GM23338 (cell line): Measurements from ENCODE around the gene CKMT1B.

Experiments used
- CREB1 ChIP-seq: fragments of 250-450 bp; sonication (Bioruptor Pico); IDR thresholded peaks from 2 replicates; pipeline ENCODE4 v1.5.0; 2020; ENCODE audit warnings: low read depth, mild to moderate bottlenecking, moderate library complexity
- EZH2 ChIP-seq: fragments of 200-600 bp; sonication (generic); IDR thresholded peaks from one replicate; pipeline ENCODE4 v1.8.0; 2017; ENCODE audit warnings: antibody characterized with exemption, mild to moderate bottlenecking, low read depth; ENCODE audit not compliant: unreplicated experiment
- EZH2phosphoT487 ChIP-seq: fragments of 200-600 bp; sonication (generic); IDR thresholded peaks from one replicate; pipeline ENCODE4 v1.8.1; 2018; ENCODE audit warnings: antibody characterized with exemption; ENCODE audit not compliant: unreplicated experiment
- JUNB ChIP-seq: IDR thresholded peaks from one replicate; pipeline ENCODE4 v1.6.1; 2016; ENCODE audit warnings: antibody characterized with exemption; ENCODE audit not compliant: unreplicated experiment
- POLR2AphosphoS5 ChIP-seq: IDR thresholded peaks from 2 replicates; pipeline ENCODE4 v1.6.1; 2016; ENCODE audit warnings: antibody characterized with exemption, low read depth
- TF ChIP-seq, protein P1 (sequence below): IDR thresholded peaks from one replicate; pipeline ENCODE4 v1.6.1; 2018; ENCODE audit warnings: antibody characterized with exemption; ENCODE audit not compliant: unreplicated experiment
- TF ChIP-seq, protein P2 (sequence below), 2 experiments: fragments of 200-600 bp in 1 of 2; sonication (generic) in 1 of 2; conservative IDR thresholded peaks; 2 replicates each; pipeline versions ENCODE4 v1.5.1 to v1.6.1; 2016 to 2017; ENCODE audit warnings: antibody characterized with exemption in 2 of 2, low read depth in 2 of 2, mild to moderate bottlenecking in 2 of 2, moderate library complexity in 1 of 2

DNA sequence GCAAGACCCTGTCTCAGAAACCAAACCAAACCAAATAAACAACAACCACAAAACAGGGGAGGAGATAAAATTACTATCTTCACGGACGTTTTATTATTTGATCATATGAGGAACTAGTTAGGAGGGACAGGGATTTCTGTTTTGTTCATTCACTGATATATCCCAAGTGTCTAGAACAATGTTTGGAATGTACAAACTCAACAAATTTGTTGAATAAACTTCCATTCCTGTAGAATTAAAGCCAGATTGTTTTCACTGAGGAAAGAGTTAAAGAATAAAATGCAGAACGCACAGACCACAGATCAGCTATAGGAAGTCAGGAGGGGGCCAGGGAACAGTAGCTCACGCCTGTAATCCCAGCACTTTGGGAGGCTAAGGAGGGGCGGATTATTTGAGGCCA lies 31.3 kb downstream of the CKMT1B start:
- TF ChIP-seq, protein P1, sequence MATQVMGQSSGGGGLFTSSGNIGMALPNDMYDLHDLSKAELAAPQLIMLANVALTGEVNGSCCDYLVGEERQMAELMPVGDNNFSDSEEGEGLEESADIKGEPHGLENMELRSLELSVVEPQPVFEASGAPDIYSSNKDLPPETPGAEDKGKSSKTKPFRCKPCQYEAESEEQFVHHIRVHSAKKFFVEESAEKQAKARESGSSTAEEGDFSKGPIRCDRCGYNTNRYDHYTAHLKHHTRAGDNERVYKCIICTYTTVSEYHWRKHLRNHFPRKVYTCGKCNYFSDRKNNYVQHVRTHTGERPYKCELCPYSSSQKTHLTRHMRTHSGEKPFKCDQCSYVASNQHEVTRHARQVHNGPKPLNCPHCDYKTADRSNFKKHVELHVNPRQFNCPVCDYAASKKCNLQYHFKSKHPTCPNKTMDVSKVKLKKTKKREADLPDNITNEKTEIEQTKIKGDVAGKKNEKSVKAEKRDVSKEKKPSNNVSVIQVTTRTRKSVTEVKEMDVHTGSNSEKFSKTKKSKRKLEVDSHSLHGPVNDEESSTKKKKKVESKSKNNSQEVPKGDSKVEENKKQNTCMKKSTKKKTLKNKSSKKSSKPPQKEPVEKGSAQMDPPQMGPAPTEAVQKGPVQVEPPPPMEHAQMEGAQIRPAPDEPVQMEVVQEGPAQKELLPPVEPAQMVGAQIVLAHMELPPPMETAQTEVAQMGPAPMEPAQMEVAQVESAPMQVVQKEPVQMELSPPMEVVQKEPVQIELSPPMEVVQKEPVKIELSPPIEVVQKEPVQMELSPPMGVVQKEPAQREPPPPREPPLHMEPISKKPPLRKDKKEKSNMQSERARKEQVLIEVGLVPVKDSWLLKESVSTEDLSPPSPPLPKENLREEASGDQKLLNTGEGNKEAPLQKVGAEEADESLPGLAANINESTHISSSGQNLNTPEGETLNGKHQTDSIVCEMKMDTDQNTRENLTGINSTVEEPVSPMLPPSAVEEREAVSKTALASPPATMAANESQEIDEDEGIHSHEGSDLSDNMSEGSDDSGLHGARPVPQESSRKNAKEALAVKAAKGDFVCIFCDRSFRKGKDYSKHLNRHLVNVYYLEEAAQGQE: no peak
- TF ChIP-seq, protein P2, sequence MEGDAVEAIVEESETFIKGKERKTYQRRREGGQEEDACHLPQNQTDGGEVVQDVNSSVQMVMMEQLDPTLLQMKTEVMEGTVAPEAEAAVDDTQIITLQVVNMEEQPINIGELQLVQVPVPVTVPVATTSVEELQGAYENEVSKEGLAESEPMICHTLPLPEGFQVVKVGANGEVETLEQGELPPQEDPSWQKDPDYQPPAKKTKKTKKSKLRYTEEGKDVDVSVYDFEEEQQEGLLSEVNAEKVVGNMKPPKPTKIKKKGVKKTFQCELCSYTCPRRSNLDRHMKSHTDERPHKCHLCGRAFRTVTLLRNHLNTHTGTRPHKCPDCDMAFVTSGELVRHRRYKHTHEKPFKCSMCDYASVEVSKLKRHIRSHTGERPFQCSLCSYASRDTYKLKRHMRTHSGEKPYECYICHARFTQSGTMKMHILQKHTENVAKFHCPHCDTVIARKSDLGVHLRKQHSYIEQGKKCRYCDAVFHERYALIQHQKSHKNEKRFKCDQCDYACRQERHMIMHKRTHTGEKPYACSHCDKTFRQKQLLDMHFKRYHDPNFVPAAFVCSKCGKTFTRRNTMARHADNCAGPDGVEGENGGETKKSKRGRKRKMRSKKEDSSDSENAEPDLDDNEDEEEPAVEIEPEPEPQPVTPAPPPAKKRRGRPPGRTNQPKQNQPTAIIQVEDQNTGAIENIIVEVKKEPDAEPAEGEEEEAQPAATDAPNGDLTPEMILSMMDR (conservative IDR thresholded peaks at IDR 0.05; ENCODE audit: low read depth in 2 of 2): no peak
- TF ChIP-seq EZH2phosphoT487: no peak
- TF ChIP-seq EZH2: no peak
- no peak for TF ChIP-seq POLR2AphosphoS5
- no peak for TF ChIP-seq JUNB
- TF ChIP-seq CREB1 (CRISPR knock-in tag): no peak
